SK-N-SH (cell line): ENCODE measurements around the gene XRRA1. TPM values are rescaled to one million over a fixed set of nuclear protein-coding genes. Genes with fewer than 3 reads are reported as not detected.
"Not testable (repeated sequence)": the region's sequence is repeated elsewhere in the genome, so short reads cannot be mapped to it uniquely, and the experiment has no call there.

Experiments
- CTCF ChIA-PET: fragments of 300-600, 350-600 bp; formaldehyde crosslinking; extraction: SDS; loops from one replicate; lab custom pipeline; 2021; lab: Yijun Ruan, JAX
- POLR2A ChIA-PET: fragments of 350-600 bp; sonication (Branson Sonifier 250); formaldehyde crosslinking; extraction: SDS; loops from one replicate; lab custom pipeline; 2020; ENCODE audit warnings: antibody characterized with exemption, inconsistent platforms; lab: Yijun Ruan, JAX
- DNase-seq: peaks from one replicate; pipeline ENCODE4 v3.0.0; 2012
- H2AFZ ChIP-seq: fragments of 200-600 bp; sonication (generic); 2 replicates; pipeline ENCODE4 v1.8.1; 2016; ENCODE audit warnings: antibody characterized with exemption, mild to moderate bottlenecking, low read depth
- H3F3A ChIP-seq: fragments of 200-600 bp; sonication (generic); replicated peaks from 2 replicates; pipeline ENCODE3; 2016; ENCODE audit warnings: antibody characterized with exemption, mild to moderate bottlenecking; ENCODE audit not compliant: insufficient read depth
- H3K27ac ChIP-seq, 2 experiments: fragments of 200-500 bp in 1 of 2; fragments of 200-600 bp in 1 of 2; sonication (Bioruptor generic) in 1 of 2; sonication (generic), shearing (Covaris generic) in 1 of 2; 2 replicates each; pipeline versions ENCODE4 v1.5.1 to v1.6.1; 2014 to 2016; ENCODE audit warnings: low read depth in 2 of 2, inconsistent platforms in 1 of 2, low read length in 1 of 2, mild to moderate bottlenecking in 1 of 2, mixed read lengths in 1 of 2
- H3K27me3 ChIP-seq: fragments of 200-600 bp; sonication (generic), shearing (Covaris generic); 2 replicates; pipeline ENCODE4 v1.6.1; 2016; ENCODE audit warnings: mixed run types; ENCODE audit not compliant: insufficient read depth
- H3K36me3 ChIP-seq, 2 experiments: fragments of 200-500 bp in 1 of 2; fragments of 200-600 bp in 1 of 2; sonication (Bioruptor generic) in 1 of 2; sonication (generic) in 1 of 2; replicated peaks in 1 of 2; 2 replicates each; pipeline versions ENCODE3 to v1.5.1; 2014 to 2016; ENCODE audit warnings: low read length in 1 of 2, mild to moderate bottlenecking in 1 of 2; ENCODE audit not compliant: insufficient read depth in 2 of 2, control insufficient read depth in 1 of 2
- H3K4me1 ChIP-seq, 2 experiments: fragments of 200-500 bp in 1 of 2; fragments of 200-600 bp in 1 of 2; sonication (Bioruptor generic) in 1 of 2; sonication (generic), shearing (Covaris generic) in 1 of 2; 2 replicates each; pipeline versions ENCODE4 v1.5.1 to v1.6.1; 2014 to 2016; ENCODE audit warnings: low read depth in 1 of 2, low read length in 1 of 2, mixed run types in 1 of 2; ENCODE audit not compliant: insufficient read depth in 2 of 2, control insufficient read depth in 1 of 2
- H3K4me2 ChIP-seq: fragments of 200-600 bp; sonication (generic), shearing (Covaris generic); 2 replicates; pipeline ENCODE4 v1.6.1; 2017; ENCODE audit warnings: mixed run types
- H3K4me3 ChIP-seq, 2 experiments: fragments of 200-500 bp in 1 of 2; fragments of 200-600 bp in 1 of 2; sonication (Bioruptor generic) in 1 of 2; sonication (generic), shearing (Covaris generic) in 1 of 2; 2 replicates each; pipeline versions ENCODE4 v1.5.1 to v1.8.1; 2014 to 2016; ENCODE audit warnings: low read depth in 2 of 2, inconsistent platforms in 1 of 2, low read length in 1 of 2, mild to moderate bottlenecking in 1 of 2, mixed read lengths in 1 of 2, moderate library complexity in 1 of 2
- H3K79me2 ChIP-seq: fragments of 200-600 bp; sonication (generic); 2 replicates; pipeline ENCODE4 v1.8.1; 2017; ENCODE audit warnings: mild to moderate bottlenecking; ENCODE audit not compliant: insufficient read depth
- H3K9ac ChIP-seq: fragments of 200-600 bp; sonication (generic); 2 replicates; pipeline ENCODE4 v1.6.1; 2017; ENCODE audit warnings: mixed run types
- H3K9me2 ChIP-seq: fragments of 200-600 bp; sonication (generic); 2 replicates; pipeline ENCODE4 v1.6.1; 2017; ENCODE audit warnings: mixed run types
- H3K9me3 ChIP-seq: fragments of 200-600 bp; sonication (generic); 2 replicates; pipeline ENCODE4 v1.6.1; 2017; ENCODE audit warnings: mixed run types, mild to moderate bottlenecking, moderate library complexity
- H4K20me1 ChIP-seq: fragments of 200-600 bp; sonication (generic); 2 replicates; pipeline ENCODE4 v1.6.1; 2017; ENCODE audit warnings: mild to moderate bottlenecking, mixed run types; ENCODE audit not compliant: insufficient read depth
- EP300 ChIP-seq, 2 experiments: IDR thresholded peaks; 2 replicates each; pipeline versions ENCODE4 v1.4.0 to v1.6.1; 2012; ENCODE audit warnings: borderline replicate concordance in 1 of 2, low read depth in 1 of 2, low read length in 1 of 2
- EZH2phosphoT487 ChIP-seq: fragments of 200-600 bp; sonication (generic); IDR thresholded peaks from 2 replicates; pipeline ENCODE4 v1.6.1; 2017; ENCODE audit warnings: low read depth, mixed run types, mild to moderate bottlenecking, antibody characterized with exemption, moderate library complexity, borderline replicate concordance
- GABPA ChIP-seq: IDR thresholded peaks from 2 replicates; pipeline ENCODE4 v1.4.0; 2012; ENCODE audit warnings: low read depth, mild to moderate bottlenecking
- POLR2AphosphoS5 ChIP-seq: IDR thresholded peaks from 2 replicates; pipeline ENCODE4 v1.6.1; 2012; ENCODE audit warnings: low read depth, low read length
- RCOR1 ChIP-seq: fragments of 150-350 bp; IDR thresholded peaks from 2 replicates; pipeline ENCODE4 v1.6.1; 2017; ENCODE audit warnings: antibody characterized with exemption, low read length
- RXRA ChIP-seq: IDR thresholded peaks from 2 replicates; pipeline ENCODE4 v1.4.0; 2012; ENCODE audit warnings: low read depth, mild to moderate bottlenecking, borderline replicate concordance
- SIN3A ChIP-seq: IDR thresholded peaks from 2 replicates; pipeline ENCODE4 v1.6.1; 2012; ENCODE audit warnings: low read depth, mild to moderate bottlenecking, low read length, moderate library complexity, borderline replicate concordance
- SMC3 ChIP-seq: IDR thresholded peaks from 2 replicates; pipeline ENCODE4 v1.6.1; 2012; ENCODE audit warnings: low read depth, low read length, improper control_type of control experiment
- USF1 ChIP-seq: IDR thresholded peaks from 2 replicates; pipeline ENCODE4 v1.4.0; 2012; ENCODE audit warnings: low read depth, borderline replicate concordance
- YY1 ChIP-seq: IDR thresholded peaks from 2 replicates; pipeline ENCODE4 v1.4.0; 2012; ENCODE audit warnings: low read depth, mild to moderate bottlenecking
- WGBS: methylation state at CpG from one replicate; pipeline ENCODE4 v1.1.6; 2017; ENCODE audit warnings: low lambda C conversion rate; 5-methylcytosine and 5-hydroxymethylcytosine counted together
- polyA plus RNA-seq, 3 experiments: library from polyadenylated mRNA; depleted of rRNA; stranded (reverse); fragments of >200 nt; gene quantifications; 2 replicates each; pipeline ENCODE4 v1.2.3, GENCODE V29; 2012
- TF ChIP-seq, protein P1 (sequence below): IDR thresholded peaks from 2 replicates; pipeline ENCODE4 v1.4.0; 2012; ENCODE audit warnings: low read depth, borderline replicate concordance
- TF ChIP-seq, protein P2 (sequence below): fragments of 150-350 bp; IDR thresholded peaks from 2 replicates; pipeline ENCODE4 v1.6.1; 2016; ENCODE audit warnings: mild to moderate bottlenecking, low read depth, low read length

The XRRA1 gene
- polyA plus RNA-seq, 1 of the 3 experiments (the other 2 are of a cell fraction), result 12.9 TPM

GRCh38 chr11:74825596-74825995, 123.3 kb downstream of the XRRA1 start:
- H3K4me3 ChIP-seq, H3K4me1 ChIP-seq, H3K9me2 ChIP-seq, H3K27ac ChIP-seq, CTCF ChIA-PET, H3K9ac ChIP-seq, H3K4me2 ChIP-seq, POLR2A ChIA-PET, DNase-seq, H2AFZ ChIP-seq, H4K20me1 ChIP-seq, H3K27me3 ChIP-seq: not testable (repeated sequence)
- peaks cover 13% of the 10 kb centered on the region for H3F3A ChIP-seq
- H3K79me2 ChIP-seq, result peaks cover 30% of the 10 kb centered on the region; the same call in 1 of the 2 replicates
- peaks cover 12% of the 10 kb centered on the region; the same call in 1 of the 2 replicates for H3K9me3 ChIP-seq
- WGBS, result 100% methylated on average over 2 of the region's 2 CpGs
- peaks cover 9 to 74% of the 10 kb centered on the region in 2 experiments for H3K36me3 ChIP-seq

GRCh38 chr11:74824285-74824982, 124.5 kb downstream of the XRRA1 start:
- Histone ChIP-seq H3F3A (peaks cover 8% of the 10 kb centered on the region), H3K4me3 (no peak overlapping the region), H2AFZ (no peak overlapping the region), H3K27ac (no peak overlapping the region), H4K20me1 (no peaks in the 10 kb centered on the region), H3K36me3 (peaks cover 12 to 65% of the 10 kb centered on the region in 2 experiments), H3K4me2 (no peak overlapping the region), H3K9me2 (no peaks in the 10 kb centered on the region), H3K9me3 (peaks cover 12% of the 10 kb centered on the region; the same call in 1 of the 2 replicates), H3K79me2 (peaks cover 30% of the 10 kb centered on the region; the same call in 1 of the 2 replicates), H3K9ac (no peak overlapping the region), H3K27me3 (no peaks in the 10 kb centered on the region), H3K4me1 (peaks cover 0 to 7% of the 10 kb centered on the region in 2 experiments; a peak in 1 of 4 replicates)
- CTCF ChIA-PET, result no interaction called here
- DNase-seq, result no peak
- POLR2A ChIA-PET, result no interaction called here
- TF ChIP-seq YY1 (no peak), EP300 (IDR thresholded peaks at IDR 0.05; ENCODE audit: borderline replicate concordance in 1 of 2, low read depth in 1 of 2, low read length in 1 of 2) (no peak)
- TF ChIP-seq, protein P1, sequence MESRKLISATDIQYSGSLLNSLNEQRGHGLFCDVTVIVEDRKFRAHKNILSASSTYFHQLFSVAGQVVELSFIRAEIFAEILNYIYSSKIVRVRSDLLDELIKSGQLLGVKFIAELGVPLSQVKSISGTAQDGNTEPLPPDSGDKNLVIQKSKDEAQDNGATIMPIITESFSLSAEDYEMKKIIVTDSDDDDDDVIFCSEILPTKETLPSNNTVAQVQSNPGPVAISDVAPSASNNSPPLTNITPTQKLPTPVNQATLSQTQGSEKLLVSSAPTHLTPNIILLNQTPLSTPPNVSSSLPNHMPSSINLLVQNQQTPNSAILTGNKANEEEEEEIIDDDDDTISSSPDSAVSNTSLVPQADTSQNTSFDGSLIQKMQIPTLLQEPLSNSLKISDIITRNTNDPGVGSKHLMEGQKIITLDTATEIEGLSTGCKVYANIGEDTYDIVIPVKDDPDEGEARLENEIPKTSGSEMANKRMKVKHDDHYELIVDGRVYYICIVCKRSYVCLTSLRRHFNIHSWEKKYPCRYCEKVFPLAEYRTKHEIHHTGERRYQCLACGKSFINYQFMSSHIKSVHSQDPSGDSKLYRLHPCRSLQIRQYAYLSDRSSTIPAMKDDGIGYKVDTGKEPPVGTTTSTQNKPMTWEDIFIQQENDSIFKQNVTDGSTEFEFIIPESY, result no peak
- WGBS, result 91% methylated on average over 1 of the region's 1 CpG

- peaks cover 8% of the 10 kb centered on the region for H3F3A ChIP-seq
- H3K9me3 ChIP-seq, result peaks cover 12% of the 10 kb centered on the region; the same call in 1 of the 2 replicates
- no peak overlapping the region for H3K4me2 ChIP-seq
- H4K20me1 ChIP-seq, result no peaks in the 10 kb centered on the region
- H3K27ac ChIP-seq, result no peak overlapping the region
- peaks cover 29% of the 10 kb centered on the region; the same call in 1 of the 2 replicates for H3K79me2 ChIP-seq
- ChIA-PET CTCF (no interaction called here), POLR2A (interaction anchor here (0.6 kb wide), 1 partner anchor 15 kb away, joined by 4 read pairs; no protein-coding TSS in a partner anchor)
- WGBS, result 92% methylated on average over 5 of the region's 5 CpGs
- no peaks in the 10 kb centered on the region for H3K27me3 ChIP-seq
- TF ChIP-seq RXRA (no peak), SMC3 (no peak), GABPA (no peak), SIN3A (no peak), POLR2AphosphoS5 (no peak), EZH2phosphoT487 (no peak), RCOR1 (no peak), USF1 (no peak)
- TF ChIP-seq, protein P2, sequence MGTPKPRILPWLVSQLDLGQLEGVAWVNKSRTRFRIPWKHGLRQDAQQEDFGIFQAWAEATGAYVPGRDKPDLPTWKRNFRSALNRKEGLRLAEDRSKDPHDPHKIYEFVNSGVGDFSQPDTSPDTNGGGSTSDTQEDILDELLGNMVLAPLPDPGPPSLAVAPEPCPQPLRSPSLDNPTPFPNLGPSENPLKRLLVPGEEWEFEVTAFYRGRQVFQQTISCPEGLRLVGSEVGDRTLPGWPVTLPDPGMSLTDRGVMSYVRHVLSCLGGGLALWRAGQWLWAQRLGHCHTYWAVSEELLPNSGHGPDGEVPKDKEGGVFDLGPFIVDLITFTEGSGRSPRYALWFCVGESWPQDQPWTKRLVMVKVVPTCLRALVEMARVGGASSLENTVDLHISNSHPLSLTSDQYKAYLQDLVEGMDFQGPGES, result no peak
- no peaks in the 10 kb centered on the region for H3K9me2 ChIP-seq
- no peak overlapping the region for H3K9ac ChIP-seq
- H3K4me3 ChIP-seq, result no peak overlapping the region
- H3K36me3 ChIP-seq, result peaks cover 24 to 56% of the 10 kb centered on the region in 2 experiments
- DNase-seq, result no peak
- H3K4me1 ChIP-seq, result peaks cover 0 to 7% of the 10 kb centered on the region in 2 experiments; a peak in 1 of 4 replicates
- no peak overlapping the region for H2AFZ ChIP-seq
These were observed 126.7 kb downstream of the XRRA1 start for GRCh38 chr11:74822170-74822569.
